HG03469 (cell line): ENCODE measurements around the gene UNCX.

Source experiments
- ATAC-seq: cut with Tn5 transposase; IDR thresholded peaks from one replicate; pipeline ENCODE4 v1.9.1; 2021; ENCODE audit warnings: mild to moderate bottlenecking, moderate library complexity, moderate number of reproducible peaks; ENCODE audit not compliant: unreplicated experiment

Gene UNCX

DNA sequence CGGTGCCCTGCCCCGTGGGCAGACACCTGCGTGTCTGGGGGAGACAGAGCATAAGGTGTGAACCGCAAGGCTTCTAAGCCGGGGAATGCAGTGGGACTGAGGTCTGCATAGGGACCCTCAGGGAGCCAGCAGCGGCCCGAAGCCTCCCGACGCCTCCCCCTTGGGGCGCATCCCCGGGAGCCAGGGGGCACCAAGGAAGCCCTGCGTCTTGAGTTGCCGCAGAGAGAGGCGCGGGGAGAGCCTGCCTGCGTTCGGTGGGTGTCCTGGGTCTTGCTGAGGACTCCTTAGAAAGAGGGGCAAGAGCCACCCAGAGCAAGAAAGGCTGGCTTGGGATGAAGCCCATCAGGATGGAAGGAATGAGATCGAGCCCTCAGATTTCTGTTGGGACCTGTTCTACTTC lies 18.2 kb upstream of the UNCX start:
- no peak for ATAC-seq

DNA sequence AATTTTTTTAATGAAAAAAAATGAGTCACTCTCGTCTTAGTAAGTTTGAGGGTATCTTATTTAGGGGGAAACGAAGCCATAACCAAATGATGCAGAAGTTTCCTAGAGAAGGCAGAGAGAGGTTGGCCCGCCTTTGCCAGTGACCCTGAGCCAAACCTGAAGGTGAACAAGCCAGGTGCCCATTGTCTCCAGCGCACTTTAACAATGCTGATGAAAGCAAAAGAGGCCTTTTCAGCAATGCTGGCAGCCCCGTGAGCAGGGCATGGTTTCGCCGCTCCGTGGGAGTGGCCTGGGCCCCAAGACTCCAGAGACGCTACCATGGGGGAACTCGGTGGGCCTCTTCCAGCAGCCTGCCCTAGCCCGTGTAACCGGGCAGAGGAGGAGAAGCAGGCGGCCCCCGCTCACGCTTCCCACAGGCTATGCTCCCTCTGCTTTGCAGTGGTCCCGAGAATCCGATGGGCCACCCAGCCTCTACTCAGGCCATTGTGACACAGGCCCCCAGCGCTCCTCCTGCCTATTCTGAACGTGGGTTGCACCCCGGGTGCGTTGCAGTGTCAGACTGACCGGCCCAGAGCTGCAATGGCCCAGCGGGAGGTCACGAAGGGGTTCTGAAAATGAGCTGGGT lies 14.0 kb upstream of the UNCX start:
- ATAC-seq: no peak

- no peak for ATAC-seq
Measured at GRCh38 chr7:1219498-1219897, 13.2 kb upstream of the UNCX start.

GRCh38 chr7:1220000-1220726 lies 12.5 kb upstream of the UNCX start:
- no peak for ATAC-seq

DNA sequence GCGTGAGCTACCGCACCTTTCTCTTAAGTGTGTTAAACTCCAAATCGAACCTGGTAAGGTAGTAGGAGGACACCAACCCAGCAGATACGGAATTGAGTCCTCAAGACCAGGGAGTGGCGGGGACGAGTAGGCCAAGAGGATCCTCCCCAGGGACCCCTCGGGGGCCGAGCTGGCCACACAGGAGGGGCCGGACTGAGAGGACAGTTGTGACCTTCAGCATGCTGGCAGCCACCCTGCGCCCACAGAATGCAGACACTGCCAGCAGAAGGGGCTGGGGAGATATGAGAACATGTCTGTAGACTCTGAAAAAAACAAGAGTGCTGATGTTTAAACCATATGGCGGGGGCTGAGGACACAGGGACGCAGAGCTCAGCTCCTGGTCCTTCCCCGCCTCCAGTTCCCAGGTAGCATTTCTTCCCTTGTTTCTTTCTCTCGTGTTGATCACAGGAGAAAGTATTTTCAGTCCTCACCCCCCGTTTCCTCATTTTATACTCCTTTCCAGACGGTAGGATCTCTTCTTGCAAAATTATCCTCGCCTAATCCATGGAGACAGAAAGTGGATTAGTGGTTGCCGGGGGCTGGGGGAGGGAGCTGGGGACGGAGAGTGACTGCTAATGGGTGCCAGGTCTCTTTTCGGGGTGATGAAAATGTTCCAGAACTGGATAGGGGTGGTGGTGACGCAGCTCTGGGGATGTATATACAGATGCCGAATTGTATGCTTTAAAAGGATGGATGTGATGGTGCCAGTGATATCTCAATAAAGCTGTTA lies 11.5 kb upstream of the UNCX start:
- no peak for ATAC-seq

GRCh38 chr7:1223196-1223981 lies 9.3 kb upstream of the UNCX start:
- no peak for ATAC-seq

DNA sequence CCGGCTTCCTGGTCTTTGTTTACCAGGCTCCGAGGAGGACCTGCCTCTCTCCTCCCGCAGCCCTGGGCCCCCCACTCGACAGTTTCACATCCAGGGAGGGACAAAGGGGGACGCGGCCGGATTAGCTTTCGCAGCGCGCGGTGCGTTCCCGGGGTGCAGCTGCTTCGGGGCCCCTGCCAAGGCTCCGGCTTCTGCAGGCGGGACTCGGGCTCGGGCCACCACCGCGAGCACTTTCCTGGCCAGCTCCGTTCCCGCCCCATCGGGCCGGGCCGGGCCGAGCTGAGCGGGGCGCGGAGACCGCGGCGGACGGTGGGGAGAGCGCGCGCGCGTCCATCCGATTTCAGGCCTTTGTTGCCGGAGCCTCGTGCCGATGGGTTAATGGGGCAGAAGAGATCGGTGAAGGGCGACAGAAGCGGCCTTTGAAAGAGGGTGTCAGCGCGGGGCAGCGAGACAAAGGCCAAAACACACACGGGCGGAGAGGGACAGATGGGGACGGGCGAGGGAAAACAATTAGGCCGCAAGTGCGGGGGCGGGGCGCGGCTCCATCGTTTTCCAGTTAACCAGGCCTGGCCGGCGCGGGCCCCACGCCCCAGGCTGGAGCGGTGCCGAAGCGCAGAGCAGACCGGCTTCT lies 8.5 kb upstream of the UNCX start:
- ATAC-seq: no peak

DNA sequence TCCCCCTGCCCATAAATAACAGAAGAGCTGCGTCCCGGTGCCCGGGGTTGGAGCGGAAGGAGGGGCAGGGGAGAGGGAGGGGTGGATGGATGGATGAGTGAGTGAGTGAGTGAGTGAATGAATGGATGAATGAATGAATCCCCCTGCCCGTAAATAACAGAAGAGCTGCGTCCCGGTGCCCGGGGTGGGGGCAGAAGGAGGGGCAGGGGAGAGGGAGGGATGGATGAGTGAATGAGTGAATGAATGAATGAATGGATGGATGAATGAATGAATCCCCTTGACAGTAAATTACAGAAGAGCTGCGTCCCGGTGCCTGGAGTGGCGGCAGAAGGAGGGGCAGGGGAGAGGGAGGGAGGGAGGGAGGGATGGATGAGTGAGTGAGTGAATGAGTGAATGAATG lies 7.6 kb upstream of the UNCX start:
- no peak for ATAC-seq

DNA sequence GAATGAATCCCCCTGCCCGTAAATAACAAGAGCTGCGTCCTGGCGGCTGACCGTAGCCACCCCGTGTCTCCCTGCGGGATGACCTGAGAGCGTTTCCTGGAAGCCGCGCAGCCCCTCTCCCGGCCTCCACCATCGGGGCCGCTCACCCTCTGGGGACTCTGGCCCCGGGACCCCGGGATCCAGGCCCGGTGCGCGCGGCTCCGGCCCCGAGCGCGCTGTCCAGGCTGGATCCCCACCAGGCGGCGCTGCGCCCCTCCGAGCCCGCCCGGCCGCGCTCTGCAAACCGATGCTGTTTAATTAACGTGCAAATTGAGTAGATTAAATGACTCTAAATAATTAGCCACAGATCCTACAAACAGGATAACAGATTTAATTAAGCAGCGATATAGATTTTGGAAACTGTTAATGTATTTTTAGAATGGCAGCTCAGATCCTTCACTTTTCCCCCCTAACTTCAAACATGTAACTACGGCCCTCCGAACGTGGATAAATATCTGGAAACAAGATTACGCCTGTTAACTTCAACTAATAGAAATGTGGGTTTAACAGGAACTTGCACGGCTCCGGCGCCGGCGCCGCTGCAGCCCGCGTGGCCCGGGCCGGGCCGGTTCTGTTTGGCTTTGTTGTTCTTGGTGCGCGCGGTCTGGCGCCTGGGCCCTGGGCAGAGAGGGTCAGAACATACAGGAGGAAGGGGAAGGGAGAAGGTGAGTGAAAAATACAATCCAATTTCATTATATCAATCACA lies 7.1 kb upstream of the UNCX start:
- no peak for ATAC-seq

DNA sequence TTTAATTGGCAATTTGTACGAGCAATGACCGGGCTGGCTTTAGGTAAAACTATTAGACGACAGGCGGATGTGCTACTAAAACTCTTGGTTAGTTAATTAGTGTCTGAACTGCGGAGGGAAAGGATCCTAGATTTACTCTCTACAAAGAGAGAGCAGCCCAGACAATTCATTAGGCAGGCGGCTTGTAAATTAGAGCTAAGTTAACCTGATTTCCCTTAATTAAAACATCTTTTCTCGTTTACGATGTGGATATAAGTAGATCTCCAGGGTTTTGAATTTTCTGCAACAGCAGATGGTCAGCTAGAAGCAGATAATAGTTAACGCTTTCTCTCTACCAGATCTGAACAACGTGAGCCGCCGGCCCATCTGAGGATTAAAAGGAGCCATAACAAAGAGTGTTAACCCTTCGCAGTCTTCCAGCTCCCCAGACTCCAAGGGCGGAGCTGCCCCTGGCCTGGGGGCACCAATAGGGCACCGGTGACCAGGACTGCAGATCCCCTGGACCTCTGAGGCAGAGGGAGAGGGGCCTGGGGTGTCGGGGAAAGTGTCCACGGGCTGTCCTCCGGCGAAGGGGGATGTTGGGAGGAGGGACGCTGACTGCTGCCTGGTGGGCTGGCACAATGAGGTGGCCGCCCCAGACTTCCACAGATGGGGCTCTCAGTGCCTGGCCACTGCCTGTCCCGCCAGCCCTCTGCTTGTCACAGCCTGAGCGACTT lies 6.3 kb upstream of the UNCX start:
- no peak for ATAC-seq

- ATAC-seq: no peak
Measured at GRCh38 chr7:1227071-1227804, 5.4 kb upstream of the UNCX start.

DNA sequence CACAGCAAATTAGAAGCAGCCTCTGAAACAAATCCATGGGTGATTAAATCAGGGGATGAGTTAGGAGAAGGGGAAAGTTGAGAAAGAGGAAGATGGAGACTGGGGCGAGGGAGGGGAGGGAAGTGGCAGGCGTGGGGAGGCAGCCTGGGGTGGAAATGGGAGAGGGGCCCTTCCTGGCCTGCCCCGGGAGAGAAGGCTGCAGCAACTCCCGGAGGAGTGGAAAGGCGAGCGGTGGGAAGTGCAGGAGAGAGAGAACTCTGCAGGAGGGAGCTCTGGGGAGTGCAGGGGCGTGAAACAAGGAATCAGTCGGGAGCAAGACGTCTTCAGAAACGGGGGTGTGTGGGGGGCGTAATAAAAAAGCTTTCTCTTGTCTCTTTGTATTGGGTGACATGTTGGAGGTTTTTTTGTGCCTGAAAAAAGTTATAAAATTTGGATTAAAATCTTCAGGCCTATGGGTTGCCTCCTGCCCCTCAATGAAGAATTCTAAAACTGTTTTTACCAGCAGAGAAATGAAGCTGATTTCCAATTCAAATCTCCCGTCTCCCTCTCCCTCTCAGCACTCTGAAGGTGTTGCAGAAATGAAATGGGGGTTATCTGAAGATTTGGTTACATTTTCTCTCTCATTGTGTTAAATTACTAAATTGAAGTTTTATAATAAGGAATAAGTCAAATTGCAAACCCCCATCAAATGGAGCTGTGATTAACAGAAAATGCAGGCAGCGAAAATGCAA lies 4.7 kb upstream of the UNCX start:
- ATAC-seq: no peak

- ATAC-seq: no peak
Measured at GRCh38 chr7:1228545-1229201, 4.0 kb upstream of the UNCX start.

DNA sequence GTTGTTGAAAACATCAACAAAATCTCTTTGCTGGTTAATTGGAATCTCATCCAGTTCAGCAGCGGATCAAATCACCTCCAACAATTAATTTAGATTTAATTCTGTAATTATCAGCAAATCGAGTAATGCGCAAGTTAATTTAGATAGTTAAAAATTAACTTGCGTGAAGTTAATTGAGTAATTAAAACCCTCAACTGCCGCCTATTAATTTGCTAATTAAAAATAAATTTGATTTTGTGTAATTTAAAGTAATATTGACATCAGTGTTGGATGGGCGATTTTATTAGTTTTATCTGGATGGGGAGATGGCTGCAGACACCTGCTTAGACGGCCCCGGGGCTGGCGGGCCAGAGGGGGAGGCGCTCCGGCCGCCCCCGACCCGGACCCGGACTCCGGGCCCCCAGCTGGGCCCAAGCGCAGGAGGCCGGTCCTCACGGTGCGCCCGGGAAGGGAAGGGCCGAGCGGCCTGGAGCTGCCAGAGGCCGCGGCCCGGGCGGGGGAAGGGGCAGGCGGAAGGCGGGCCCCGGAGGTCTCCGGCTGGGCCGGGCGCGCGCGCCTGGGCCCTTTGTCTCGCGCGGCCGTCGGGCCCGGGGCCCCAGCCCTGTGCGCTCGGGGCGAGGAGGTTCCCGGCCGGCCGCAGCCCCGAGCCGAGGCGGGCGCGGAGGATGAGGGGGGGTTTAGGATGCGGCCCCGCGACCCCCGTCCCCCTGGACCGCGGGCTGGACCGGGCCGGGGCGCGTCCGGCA lies 3.3 kb upstream of the UNCX start:
- ATAC-seq: no peak

GRCh38 chr7:1229956-1230355 lies 2.7 kb upstream of the UNCX start:
- ATAC-seq: no peak

DNA sequence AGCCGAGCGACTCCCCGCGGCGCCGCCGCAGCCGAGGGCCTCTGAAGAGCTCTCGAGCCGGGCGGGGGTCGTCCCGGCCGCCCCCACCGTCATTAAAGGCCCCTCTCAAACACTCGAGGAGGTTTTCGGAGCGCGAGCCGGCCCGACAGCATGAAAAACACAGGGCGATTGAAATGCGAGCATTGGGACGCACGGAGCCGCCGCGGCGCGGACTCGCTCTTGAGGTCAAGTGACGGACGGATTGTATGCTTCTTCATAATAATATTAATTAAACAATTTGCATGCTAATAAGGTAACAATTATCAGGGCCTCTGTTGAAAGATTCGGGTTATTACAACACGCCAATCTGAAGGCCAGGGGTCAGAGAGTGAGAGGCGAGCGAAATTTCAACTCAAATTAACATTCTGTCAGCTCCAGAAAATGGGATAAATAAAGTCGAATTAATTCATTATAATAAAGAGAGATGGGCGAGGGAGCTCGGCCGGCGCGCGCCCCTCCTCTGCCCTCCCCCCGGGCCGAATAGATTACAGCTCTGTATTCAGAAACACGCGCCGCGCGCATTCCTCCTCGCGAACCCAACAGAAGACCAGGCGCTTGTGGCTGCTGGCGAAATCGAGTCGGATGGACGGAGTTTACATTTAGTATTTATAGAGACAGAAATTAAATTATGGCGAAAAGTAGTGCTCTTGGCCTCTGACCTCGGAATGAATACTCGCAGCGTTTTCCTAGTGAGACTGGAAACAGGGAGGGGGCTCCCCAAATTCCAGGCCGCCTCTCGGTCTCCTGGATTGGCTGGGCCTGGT lies 2.1 kb upstream of the UNCX start:
- ATAC-seq: no peak
